ENCODE data around the gene NFIA. TPM values are rescaled to one million over a fixed set of nuclear protein-coding genes. Genes with fewer than 3 reads are reported as not detected.

Gene NFIA
- total RNA-seq, 1 donor from 2014 or later: 41.5 TPM

DNA sequence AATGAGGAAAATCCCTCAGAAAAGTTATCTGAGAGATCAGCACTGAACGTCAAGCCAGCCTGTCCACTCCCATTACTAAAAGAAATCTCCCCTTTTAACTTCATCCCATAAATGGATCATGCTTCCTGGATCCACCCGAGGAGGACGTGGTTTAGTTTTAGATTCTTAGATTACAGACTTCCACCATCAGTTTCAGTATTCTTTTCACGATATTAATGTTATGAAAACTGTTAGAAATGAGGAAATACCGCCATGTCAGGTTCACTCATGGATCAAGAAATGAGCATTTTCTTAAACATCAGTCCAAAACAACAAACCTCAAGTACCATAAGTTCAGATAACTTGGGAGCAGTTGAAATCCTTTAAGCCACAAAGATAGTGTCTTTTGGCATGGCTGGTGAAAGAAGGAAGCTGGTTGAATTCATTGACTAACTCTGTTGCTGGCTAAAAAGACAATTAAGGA, 49.8 kb downstream of the NFIA start:
- DNase-seq: no peak

- DNase-seq: no peak
Measured at GRCh38 chr1:61132645-61133334, 50.4 kb downstream of the NFIA start.

- DNase-seq: no peak
Measured at GRCh38 chr1:61133335-61134019, 51.1 kb downstream of the NFIA start.

DNA sequence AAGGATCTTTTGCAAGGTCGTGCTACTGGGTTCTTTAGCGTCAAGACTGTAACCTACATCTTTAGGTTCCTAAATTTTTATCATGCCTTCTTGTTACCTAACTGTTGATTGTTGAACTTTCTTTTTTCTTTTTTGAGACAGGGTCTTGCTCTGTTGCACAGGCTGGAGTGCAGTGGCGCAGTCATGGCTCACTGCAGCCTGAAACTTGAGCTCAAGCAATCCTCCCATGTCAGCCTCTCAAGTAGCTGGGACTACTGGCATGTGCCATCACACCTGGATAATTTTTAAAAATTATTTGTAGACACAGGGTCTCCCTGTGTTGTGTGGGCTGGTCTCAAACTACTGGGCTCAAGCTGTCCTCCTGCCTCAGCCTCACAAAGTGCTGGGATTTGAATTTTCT, 52.9 kb downstream of the NFIA start:
- no peak for DNase-seq

DNA sequence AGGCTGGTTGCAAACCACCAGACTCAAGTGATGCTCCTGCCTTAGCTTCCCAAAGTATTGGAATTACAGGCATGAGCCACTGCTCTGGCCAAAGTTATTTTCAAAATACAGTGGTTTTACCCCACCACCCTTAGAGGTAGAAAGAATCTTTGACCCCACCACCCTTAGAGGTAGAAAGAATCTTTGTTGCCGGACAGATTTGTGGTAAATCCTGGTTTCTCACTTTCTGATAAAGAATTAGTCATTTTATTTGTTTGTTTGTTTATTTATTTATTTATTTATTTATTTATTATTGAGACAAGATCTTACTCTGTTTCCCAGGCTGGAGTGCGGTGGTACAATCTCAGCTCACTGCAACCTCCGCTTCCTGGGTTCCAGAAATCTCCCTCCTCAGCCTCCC, 55.9 kb downstream of the NFIA start:
- DNase-seq: no peak

GRCh38 chr1:61138921-61139774, 56.8 kb downstream of the NFIA start:
- no peak for DNase-seq

- no peak for DNase-seq
Measured at GRCh38 chr1:61139775-61140549, 57.6 kb downstream of the NFIA start.

- no peak for DNase-seq
Measured at GRCh38 chr1:61140778-61141177, 58.4 kb downstream of the NFIA start.

DNA sequence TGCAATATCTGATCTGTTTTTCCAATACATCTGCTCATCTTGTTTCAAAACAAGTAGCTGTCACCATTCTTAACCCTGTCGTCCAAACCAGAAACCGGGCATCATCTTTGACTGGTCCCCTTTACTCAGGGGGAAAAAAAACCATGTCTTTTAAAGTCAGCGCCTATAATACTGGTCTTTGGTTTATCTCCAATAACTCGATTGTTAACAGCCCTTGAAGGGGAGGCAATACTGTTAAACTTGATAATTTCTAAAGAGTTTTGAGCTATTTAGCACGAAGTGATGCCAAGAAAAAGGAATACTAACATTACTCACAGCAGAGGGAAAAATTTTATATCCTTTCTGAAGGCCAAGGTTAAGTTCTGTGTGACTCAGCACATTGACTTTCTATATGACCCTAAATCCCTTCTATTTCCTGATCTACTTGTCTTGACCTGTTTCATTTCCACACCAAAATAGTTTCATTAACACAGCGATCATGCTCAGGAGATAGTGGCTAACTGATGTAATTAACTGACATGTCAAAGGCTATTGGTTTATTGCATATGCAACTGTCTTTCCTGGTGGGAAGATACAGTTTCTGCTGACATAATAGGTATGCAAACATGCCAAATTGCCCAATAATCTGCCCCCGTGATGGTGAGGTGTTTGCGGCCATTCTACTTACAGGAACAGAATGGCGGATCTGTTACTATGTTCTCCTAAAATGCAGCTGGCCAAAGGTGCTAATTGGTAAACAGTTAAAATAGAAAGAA, 59.1 kb downstream of the NFIA start:
- no peak for DNase-seq

- no peak for DNase-seq
Measured at GRCh38 chr1:61142043-61142440, 59.7 kb downstream of the NFIA start.

DNA sequence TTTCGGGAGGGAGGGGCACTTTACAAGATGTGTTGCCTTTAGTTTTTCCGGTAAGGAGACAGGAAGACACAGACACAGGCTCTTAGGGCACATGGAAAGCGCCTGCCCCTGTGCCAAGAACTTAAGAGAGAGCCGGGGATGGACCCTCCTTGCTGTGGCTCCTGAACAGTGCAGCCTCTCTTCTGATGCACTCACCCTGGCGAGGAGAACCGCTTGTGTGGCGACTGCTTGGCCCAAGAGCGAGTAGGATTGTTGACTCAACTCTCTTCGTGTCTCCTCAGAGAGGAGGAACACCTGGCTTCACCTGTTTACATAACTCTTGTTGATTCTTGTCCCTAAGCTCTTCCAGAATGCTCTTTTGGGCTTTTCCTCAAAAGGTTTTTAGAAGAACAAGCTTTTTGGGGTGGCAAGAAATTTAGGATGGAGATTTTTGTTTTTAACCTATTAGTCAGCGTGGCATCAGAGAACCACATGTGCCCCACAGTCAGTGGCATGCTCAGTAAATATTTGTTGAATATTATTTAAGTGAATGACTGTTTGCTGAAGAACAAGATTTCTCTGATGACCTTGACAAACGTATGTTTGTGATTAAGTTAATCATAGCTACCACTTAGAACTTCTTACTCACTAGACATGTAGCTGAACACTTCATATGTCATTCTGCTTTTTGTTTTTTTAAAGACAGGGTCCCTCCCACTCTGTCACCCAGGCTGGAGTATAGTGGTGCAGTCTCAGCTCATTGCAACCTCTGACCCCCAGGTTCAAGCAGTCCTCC, 60.6 kb downstream of the NFIA start:
- DNase-seq: no peak

DNA sequence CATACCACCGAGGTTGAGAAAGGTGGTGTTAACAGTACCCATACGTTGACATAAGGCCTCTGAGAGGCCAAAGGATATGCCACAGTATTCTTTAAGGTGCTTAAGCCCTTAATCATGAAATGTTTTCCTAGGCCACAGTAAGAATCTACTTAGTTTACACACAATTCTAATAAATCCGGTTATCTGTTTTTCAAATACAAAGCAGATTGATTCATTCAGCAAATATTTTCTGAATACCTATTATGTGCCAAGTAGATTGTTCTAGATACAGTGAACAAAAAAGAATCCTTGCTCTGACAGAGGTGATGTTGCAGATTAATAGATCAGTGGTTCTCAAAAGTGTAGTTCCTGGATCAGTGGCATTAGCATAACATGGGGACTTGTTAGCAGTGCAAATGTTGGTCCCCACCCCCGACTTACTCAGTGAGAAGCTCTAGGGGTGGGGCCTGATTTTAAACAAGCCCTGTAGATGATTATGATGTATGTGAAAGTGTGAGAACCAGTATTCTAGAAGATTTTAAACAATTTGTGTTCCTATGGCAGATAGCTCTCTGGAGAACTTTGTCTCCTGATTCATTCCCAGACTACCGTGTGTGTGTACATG, 61.6 kb downstream of the NFIA start:
- DNase-seq: no peak

- no peak for DNase-seq
Measured at GRCh38 chr1:61149010-61149860, 66.9 kb downstream of the NFIA start.

DNA sequence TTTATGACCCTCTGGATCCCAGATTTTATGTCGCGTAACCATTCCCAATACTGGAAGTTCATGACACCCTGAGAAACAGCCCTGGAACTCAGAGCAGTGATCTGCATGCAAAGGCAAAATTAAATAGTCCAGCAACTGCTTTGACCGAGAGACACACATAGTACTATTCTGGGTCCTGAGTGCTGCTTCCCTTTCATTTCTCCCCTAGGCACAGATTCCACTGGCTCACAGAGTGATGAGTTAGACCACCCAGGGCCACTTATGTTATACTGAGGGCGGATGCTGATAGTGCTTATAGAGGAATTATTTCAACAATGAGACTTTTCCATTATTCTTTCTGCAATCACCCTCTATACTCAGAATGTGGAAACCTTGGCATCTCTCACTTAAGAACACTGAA, 69.2 kb downstream of the NFIA start:
- no peak for DNase-seq

DNA sequence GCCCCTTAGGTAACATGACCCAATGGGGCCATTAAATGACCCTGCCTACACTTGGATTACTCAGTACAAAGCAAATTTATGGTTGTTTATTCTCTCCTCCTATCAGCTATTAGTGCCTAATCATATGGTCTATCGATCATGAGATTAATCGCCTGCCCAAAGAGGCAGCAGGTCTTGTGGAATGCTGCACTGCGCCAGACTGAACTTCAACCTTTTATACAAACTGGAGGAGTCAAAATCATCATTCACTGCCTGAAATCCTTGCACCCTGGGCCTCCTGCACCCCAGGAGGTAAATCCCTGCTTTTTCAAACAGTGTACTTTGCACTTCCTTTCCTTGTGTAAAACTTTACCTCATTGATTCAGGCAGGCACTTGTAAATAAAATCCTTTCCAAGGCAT, 69.7 kb downstream of the NFIA start:
- DNase-seq: no peak

GRCh38 chr1:61152469-61153105, 70.2 kb downstream of the NFIA start:
- no peak for DNase-seq

DNA sequence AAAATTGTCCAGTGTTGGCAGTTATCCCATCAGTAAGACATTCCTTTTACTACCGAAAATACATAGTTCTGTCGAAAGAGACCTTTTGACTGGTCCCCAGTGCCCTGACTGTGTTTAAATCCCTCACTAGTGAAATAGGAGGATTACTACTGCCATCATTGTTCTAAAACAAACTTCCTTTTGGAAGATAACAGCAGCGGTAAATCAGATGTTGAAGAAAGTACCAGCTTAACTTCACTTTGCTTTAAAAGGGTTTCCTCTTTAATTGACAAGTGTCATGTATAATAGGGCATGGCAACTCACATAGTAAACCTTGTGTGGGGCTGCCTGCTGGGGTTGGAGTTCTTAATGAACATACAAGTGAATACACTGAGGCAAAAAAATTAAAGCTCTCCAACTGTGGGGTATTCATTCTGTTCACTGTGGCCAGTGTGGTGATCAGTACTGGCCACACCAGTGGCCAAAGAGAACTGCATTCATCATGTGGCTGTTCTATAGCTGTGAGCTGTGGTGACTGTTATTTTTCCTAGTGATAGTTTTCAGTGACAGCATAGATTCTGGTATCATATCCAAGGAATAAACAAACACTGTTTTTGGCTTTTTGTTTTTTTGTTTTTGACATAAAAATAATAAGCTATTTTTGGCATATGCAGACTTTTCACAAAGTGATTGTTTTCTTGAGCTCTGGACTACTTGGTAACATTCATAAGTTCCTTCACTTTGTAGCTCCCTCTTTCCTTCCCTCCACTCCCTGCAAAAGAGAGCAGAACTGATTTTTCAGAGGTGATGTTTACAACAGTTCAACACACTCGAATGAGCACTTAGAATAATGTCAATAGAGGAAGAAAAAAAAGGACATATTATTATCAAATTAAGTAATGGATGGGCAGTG, 74.5 kb downstream of the NFIA start:
- DNase-seq: no peak

Measured in occipital lobe (tissue), 2 donors.